Measurements from ENCODE around the gene VANGL2.
A peak's percentile ranks its signal among the peaks of the same experiment; 100 is the strongest.

The VANGL2 gene

DNA sequence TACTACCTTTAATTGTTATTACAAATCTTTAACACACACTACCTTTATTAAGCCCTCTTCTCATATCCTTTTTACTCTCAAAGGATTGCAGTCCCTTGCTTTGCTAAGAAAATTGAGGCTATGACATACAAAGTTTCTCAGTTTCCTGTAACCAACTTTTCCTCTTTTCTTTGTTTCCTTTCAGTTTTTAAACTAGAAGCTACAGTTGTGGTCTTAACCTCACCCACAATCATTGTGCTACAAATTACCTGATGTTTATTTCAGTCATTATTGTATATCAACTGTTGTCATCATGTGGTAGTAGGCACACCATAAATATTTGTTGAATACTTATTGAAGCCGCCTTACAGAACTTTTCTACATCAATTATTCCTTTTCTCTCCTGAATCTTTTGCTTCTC, 70.9 kb downstream of the VANGL2 start:
- H3K79me2 ChIP-seq (ENCODE audit: low read length): no peaks in the 10 kb centered on the region
- no peaks in the 10 kb centered on the region for H3K9me3 ChIP-seq (ENCODE audit: insufficient read depth, low read length)
- peaks cover 50% of the 10 kb centered on the region for H3K4me1 ChIP-seq (ENCODE audit: low read length)
- H3K4me3 ChIP-seq (ENCODE audit: low read length): no peak overlapping the region
- no peak overlapping the region for H3K9ac ChIP-seq (ENCODE audit: low read length)
- no peaks in the 10 kb centered on the region for H4K20me1 ChIP-seq (ENCODE audit: insufficient read depth, low read length)
- H2AFZ ChIP-seq (ENCODE audit: low read depth, low read length): no peak overlapping the region
- H3K4me2 ChIP-seq (ENCODE audit: low read length): peak overlapping the region; percentile 21
- peak overlapping the region; percentile 18 for H3K27ac ChIP-seq (ENCODE audit: low read length)
- no peaks in the 10 kb centered on the region for H3K27me3 ChIP-seq (ENCODE audit: low read depth, low read length)
- no peak for TF ChIP-seq EZH2phosphoT487 (IDR thresholded peaks at IDR 0.05; ENCODE audit: low read depth)
- TF ChIP-seq, protein P1, sequence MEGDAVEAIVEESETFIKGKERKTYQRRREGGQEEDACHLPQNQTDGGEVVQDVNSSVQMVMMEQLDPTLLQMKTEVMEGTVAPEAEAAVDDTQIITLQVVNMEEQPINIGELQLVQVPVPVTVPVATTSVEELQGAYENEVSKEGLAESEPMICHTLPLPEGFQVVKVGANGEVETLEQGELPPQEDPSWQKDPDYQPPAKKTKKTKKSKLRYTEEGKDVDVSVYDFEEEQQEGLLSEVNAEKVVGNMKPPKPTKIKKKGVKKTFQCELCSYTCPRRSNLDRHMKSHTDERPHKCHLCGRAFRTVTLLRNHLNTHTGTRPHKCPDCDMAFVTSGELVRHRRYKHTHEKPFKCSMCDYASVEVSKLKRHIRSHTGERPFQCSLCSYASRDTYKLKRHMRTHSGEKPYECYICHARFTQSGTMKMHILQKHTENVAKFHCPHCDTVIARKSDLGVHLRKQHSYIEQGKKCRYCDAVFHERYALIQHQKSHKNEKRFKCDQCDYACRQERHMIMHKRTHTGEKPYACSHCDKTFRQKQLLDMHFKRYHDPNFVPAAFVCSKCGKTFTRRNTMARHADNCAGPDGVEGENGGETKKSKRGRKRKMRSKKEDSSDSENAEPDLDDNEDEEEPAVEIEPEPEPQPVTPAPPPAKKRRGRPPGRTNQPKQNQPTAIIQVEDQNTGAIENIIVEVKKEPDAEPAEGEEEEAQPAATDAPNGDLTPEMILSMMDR (IDR thresholded peaks at IDR 0.05; ENCODE audit: low read depth, low read length): no peak
- H3K36me3 ChIP-seq (replicated peaks; ENCODE audit: low read depth, low read length): peaks cover 11% of the 10 kb centered on the region

DNA sequence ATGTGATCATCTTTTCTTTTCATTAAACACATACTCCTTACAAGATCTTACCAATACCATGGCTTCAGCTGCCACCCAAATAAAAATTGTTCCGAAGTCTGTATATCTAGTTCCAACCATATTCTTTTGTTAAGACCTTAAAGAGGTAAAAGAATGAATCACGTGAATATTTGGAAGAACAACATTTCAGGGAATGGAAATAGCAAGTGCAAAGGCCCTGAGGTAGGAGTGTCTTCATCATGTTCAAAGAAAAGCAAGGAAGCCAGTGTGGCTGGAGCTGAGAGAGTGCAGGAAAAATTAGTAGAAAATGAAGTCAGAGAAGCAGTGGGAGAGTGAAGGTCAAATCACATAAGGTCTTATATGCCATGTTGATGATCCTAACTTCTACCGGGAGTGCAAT, 71.7 kb downstream of the VANGL2 start:
- Histone ChIP-seq H4K20me1 (ENCODE audit: insufficient read depth, low read length) (no peaks in the 10 kb centered on the region), H3K36me3 (replicated peaks; ENCODE audit: low read depth, low read length) (peaks cover 11% of the 10 kb centered on the region), H3K4me3 (ENCODE audit: low read length) (no peak overlapping the region), H3K27ac (ENCODE audit: low read length) (peak overlapping the region; percentile 18), H3K27me3 (ENCODE audit: low read depth, low read length) (no peaks in the 10 kb centered on the region), H3K79me2 (ENCODE audit: low read length) (no peaks in the 10 kb centered on the region), H3K4me2 (ENCODE audit: low read length) (peak overlapping the region; percentile 21), H3K4me1 (ENCODE audit: low read length) (peaks cover 41% of the 10 kb centered on the region), H2AFZ (ENCODE audit: low read depth, low read length) (no peak overlapping the region), H3K9ac (ENCODE audit: low read length) (no peak overlapping the region), H3K9me3 (ENCODE audit: insufficient read depth, low read length) (no peaks in the 10 kb centered on the region)
- TF ChIP-seq, protein P1 (IDR thresholded peaks at IDR 0.05; ENCODE audit: low read depth, low read length): no peak
- no peak for TF ChIP-seq EZH2phosphoT487 (IDR thresholded peaks at IDR 0.05; ENCODE audit: low read depth)

DNA sequence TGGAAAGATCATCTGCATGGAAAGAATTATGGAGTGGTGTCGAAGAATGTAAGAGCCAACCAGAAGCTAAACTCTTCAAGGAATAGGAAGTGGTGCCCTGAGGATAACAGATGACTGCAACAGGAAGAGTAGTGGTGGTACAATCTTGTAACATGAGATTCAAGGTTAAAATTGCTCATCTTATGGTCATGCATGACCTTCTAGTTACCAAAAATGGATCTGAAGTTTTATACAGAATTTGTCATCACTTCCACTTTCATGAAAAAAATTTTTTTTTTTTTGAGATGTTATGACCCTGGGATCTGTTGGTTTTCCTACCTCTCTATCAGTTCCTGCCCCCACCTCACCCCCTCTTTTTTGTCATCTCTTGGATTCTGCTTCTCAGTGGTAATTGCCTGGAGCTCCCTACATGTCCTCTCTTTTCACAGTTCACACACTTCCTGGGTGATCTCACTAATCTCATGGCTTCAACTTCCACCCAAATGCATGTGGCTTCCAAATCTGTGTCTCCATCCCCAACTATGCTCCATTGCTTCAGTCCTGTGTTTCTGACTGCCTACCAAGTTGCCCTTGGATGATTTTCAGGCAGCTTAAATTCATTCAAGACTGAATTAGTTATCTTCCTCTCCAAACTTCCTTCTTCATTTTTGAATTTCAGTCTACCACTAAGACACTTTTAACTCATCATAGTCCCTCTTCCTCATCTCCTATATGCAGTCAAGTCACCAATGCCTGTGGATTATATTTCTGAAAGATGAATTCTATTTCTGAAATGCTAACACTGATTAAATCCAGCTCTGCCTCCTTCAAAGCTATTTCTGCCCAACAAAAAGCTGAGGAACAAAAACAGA, 74.3 kb downstream of the VANGL2 start:
- peak overlapping the region; percentile 83 for H3K27ac ChIP-seq (ENCODE audit: low read length)
- H3K4me1 ChIP-seq (ENCODE audit: low read length): peaks cover 36% of the 10 kb centered on the region
- H3K4me3 ChIP-seq (ENCODE audit: low read length): peak overlapping the region; percentile 36; the same call in 1 of the 2 replicates
- peak overlapping the region; percentile 32; the same call in 1 of the 2 replicates for H2AFZ ChIP-seq (ENCODE audit: low read depth, low read length)
- H3K4me2 ChIP-seq (ENCODE audit: low read length): peak overlapping the region; percentile 59
- H3K9ac ChIP-seq (ENCODE audit: low read length): peak overlapping the region; percentile 53; the same call in 1 of the 2 replicates
- no peaks in the 10 kb centered on the region for H3K27me3 ChIP-seq (ENCODE audit: low read depth, low read length)
- peaks cover 11% of the 10 kb centered on the region for H3K36me3 ChIP-seq (replicated peaks; ENCODE audit: low read depth, low read length)
- H3K79me2 ChIP-seq (ENCODE audit: low read length): no peaks in the 10 kb centered on the region
- H4K20me1 ChIP-seq (ENCODE audit: insufficient read depth, low read length): no peaks in the 10 kb centered on the region
- no peaks in the 10 kb centered on the region for H3K9me3 ChIP-seq (ENCODE audit: insufficient read depth, low read length)
- TF ChIP-seq, protein P1 (IDR thresholded peaks at IDR 0.05; ENCODE audit: low read depth, low read length): no peak
- no peak for TF ChIP-seq EZH2phosphoT487 (IDR thresholded peaks at IDR 0.05; ENCODE audit: low read depth)

Measured in OCI-LY3 (cell line).